Gastrocnemius medialis (tissue), 4 donors: ENCODE results near the gene SLC5A8.

Experiments
- CTCF ChIP-seq, 5 experiments: fragments of 450-650 bp in 3 of 5; fragments of 200-600 bp in 2 of 5; sonication (generic) in 2 of 5; IDR thresholded peaks in 4 of 5; conservative IDR thresholded peaks in 1 of 5; 1 replicate in 4 of 5; 2 replicates in 1 of 5; pipeline ENCODE4 v1.5.1; 2016 to 2019; ENCODE audit warnings: antibody characterized with exemption in 5 of 5, mild to moderate bottlenecking in 3 of 5, moderate library complexity in 3 of 5
- POLR2A ChIP-seq, 2 donors: fragments of 450-650 bp; IDR thresholded peaks; one replicate each; pipeline ENCODE4 v1.6.1; 2017; ENCODE audit warnings: antibody characterized with exemption in 2 of 2, mild to moderate bottlenecking in 2 of 2, moderate library complexity in 2 of 2

- no peak for TF ChIP-seq CTCF (IDR thresholded peaks at IDR 0.05 in 4 of 5, conservative IDR thresholded peaks at IDR 0.05 in 1 of 5)
- TF ChIP-seq POLR2A (IDR thresholded peaks at IDR 0.05): no peak
Measured at GRCh38 chr12:101243074-101243473, 33.0 kb upstream of the SLC5A8 start.
